Stimulated activated CD4-positive, alpha-beta T cell treated with anti-CD3 and anti-CD28 coated beads, Interleukin-1b, Interleukin-23, amount 100 ng/mL, for 48 hours (primary cell): ENCODE data around the gene CHD9.
"Not testable (repeated sequence)": the region's sequence is repeated elsewhere in the genome, so short reads cannot be mapped to it uniquely, and the experiment has no call there.

ENCODE experiments used
- DNase-seq: peaks from one replicate; pipeline ENCODE4 v3.0.0-alpha.2; 2020

Gene CHD9

GRCh38 chr16:53054670-53055485 is at the start of gene CHD9:
CHD9 (plus strand) TSS chr16:53054991; CDS start chr16:53156090, 101,099 bp downstream.
- peak; percentile 65 for DNase-seq

- DNase-seq = no peak
These were observed 47.7 kb upstream of the CHD9 start for GRCh38 chr16:53007095-53007494.

- DNase-seq = no peak
These were observed 40.5 kb upstream of the CHD9 start for GRCh38 chr16:53014287-53014686.

- no peak for DNase-seq
These were observed 35.9 kb upstream of the CHD9 start for GRCh38 chr16:53018834-53019416.

- no peak for DNase-seq
These were observed 32.4 kb upstream of the CHD9 start for GRCh38 chr16:53022374-53022773.

GRCh38 chr16:53024045-53024444 is 30.7 kb upstream of the CHD9 start:
- DNase-seq = no peak

GRCh38 chr16:53029971-53030370 is 24.8 kb upstream of the CHD9 start:
- DNase-seq = no peak

GRCh38 chr16:53031323-53031942 is 23.4 kb upstream of the CHD9 start:
- DNase-seq = no peak

- no peak for DNase-seq
These were observed 20.5 kb upstream of the CHD9 start for GRCh38 chr16:53034306-53034705.

- DNase-seq = no peak
These were observed 19.4 kb upstream of the CHD9 start for GRCh38 chr16:53035176-53035942.

- no peak for DNase-seq
These were observed 18.7 kb upstream of the CHD9 start for GRCh38 chr16:53036066-53036465.

- DNase-seq = not testable (repeated sequence)
These were observed 18.1 kb upstream of the CHD9 start for GRCh38 chr16:53036711-53037110.

GRCh38 chr16:53040788-53041187 is 14.0 kb upstream of the CHD9 start:
- DNase-seq = no peak

GRCh38 chr16:53041320-53042051 is 13.3 kb upstream of the CHD9 start:
- DNase-seq = no peak

- DNase-seq = no peak
These were observed 12.5 kb upstream of the CHD9 start for GRCh38 chr16:53042235-53042701.

GRCh38 chr16:53043428-53043831 is 11.4 kb upstream of the CHD9 start:
- DNase-seq = no peak

- DNase-seq = no peak
These were observed 10.7 kb upstream of the CHD9 start for GRCh38 chr16:53043986-53044601.

- no peak for DNase-seq
These were observed 9.2 kb upstream of the CHD9 start for GRCh38 chr16:53045341-53046220.

GRCh38 chr16:53047515-53047914 is 7.3 kb upstream of the CHD9 start:
- DNase-seq = not testable (repeated sequence)

- DNase-seq = no peak
These were observed 6.5 kb upstream of the CHD9 start for GRCh38 chr16:53048139-53048915.
